GM23248 (cell line): ENCODE results near the gene GRK3.

ENCODE experiments used
- EZH2 ChIP-seq: fragments of 200-600 bp; sonication (generic); IDR thresholded peaks from 2 replicates; pipeline ENCODE4 v1.6.1; 2018; ENCODE audit warnings: antibody characterized with exemption, mild to moderate bottlenecking; ENCODE audit not compliant: insufficient read depth, poor library complexity, severe bottlenecking
- EZH2phosphoT487 ChIP-seq: fragments of 200-600 bp; sonication (generic); IDR thresholded peaks from 2 replicates; pipeline ENCODE4 v1.6.1; 2018; ENCODE audit warnings: antibody characterized with exemption, moderate library complexity, mild to moderate bottlenecking, low read depth; ENCODE audit not compliant: insufficient read depth

DNA sequence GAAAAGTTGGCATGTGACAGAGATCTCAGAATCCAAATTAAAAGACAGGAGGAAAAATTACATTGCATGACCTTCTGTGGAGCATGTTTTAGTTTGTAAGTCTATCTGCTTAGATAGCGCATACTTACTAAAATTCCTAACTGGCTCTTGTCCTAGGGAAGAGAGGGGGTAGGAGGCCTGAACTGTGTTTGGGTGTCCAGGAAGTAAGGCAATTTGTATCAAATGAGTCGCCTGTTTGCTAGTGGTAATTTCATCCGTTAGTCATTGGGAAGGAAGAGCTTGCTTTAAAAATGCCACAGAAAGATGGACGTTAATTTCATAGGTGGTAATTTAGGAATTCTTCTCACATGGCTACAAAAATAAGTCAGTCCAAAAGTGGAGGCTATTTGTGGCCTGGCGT is 18.5 kb downstream of the GRK3 start:
- no peak for TF ChIP-seq EZH2
- no peak for TF ChIP-seq EZH2phosphoT487
